Activated naive CD4-positive, alpha-beta T cell treated with Interleukin-2 at 50 U/mL for 16 hours (primary cell): ENCODE measurements around the gene PM20D1.
"Not testable (repeated sequence)": the region's sequence is repeated elsewhere in the genome, so short reads cannot be mapped to it uniquely, and the experiment has no call there.

Experiments
- DNase-seq: peaks from one replicate; pipeline ENCODE4 v3.0.0-alpha.2; 2020

The PM20D1 gene

GRCh38 chr1:205840146-205840923 lies 9.6 kb downstream of the PM20D1 start:
- DNase-seq, result no peak

GRCh38 chr1:205837382-205837970 lies 12.5 kb downstream of the PM20D1 start:
- DNase-seq, result no peak

- no peak for DNase-seq
Observed at GRCh38 chr1:205834751-205835150, 15.2 kb downstream of the PM20D1 start.

GRCh38 chr1:205832326-205832751 lies 17.6 kb downstream of the PM20D1 start:
- DNase-seq, result no peak

GRCh38 chr1:205827623-205828022 lies 22.3 kb downstream of the PM20D1 start:
- DNase-seq, result no peak

- DNase-seq, result no peak
Observed at GRCh38 chr1:205826995-205827394, 22.9 kb downstream of the PM20D1 start.

GRCh38 chr1:205826016-205826806 lies 23.7 kb downstream of the PM20D1 start:
- DNase-seq, result no peak

GRCh38 chr1:205824180-205824579 lies 25.8 kb downstream of the PM20D1 start:
- DNase-seq, result no peak

GRCh38 chr1:205823260-205823659 lies 26.7 kb downstream of the PM20D1 start:
- DNase-seq, result not testable (repeated sequence)

- DNase-seq, result no peak
Observed at GRCh38 chr1:205822397-205822796, 27.5 kb downstream of the PM20D1 start.

GRCh38 chr1:205817988-205818387 lies 31.9 kb downstream of the PM20D1 start:
- DNase-seq, result no peak

- no peak for DNase-seq
Observed at GRCh38 chr1:205817364-205817763, 32.6 kb downstream of the PM20D1 start.

- peak; percentile 37 for DNase-seq
Observed at GRCh38 chr1:205813755-205814058, 36.2 kb downstream of the PM20D1 start.

- DNase-seq, result peak; percentile 91
Observed at GRCh38 chr1:205812878-205813754, 36.8 kb downstream of the PM20D1 start, which contains the start of gene SLC41A1. TSS of gene SLC41A1 (minus strand) at chr1:205813198. CDS start at chr1:205810441, 2,757 bp downstream.

- peak; percentile 14 for DNase-seq
Observed at GRCh38 chr1:205812271-205812877, 37.6 kb downstream of the PM20D1 start.

GRCh38 chr1:205811660-205812059 lies 38.3 kb downstream of the PM20D1 start:
- no peak for DNase-seq

GRCh38 chr1:205810448-205811157 lies 39.3 kb downstream of the PM20D1 start:
- no peak for DNase-seq

- DNase-seq, result no peak
Observed at GRCh38 chr1:205809942-205810345, 40.0 kb downstream of the PM20D1 start.

GRCh38 chr1:205809469-205809868 lies 40.5 kb downstream of the PM20D1 start:
- DNase-seq, result no peak

- peak; percentile 41 for DNase-seq
Observed at GRCh38 chr1:205805082-205805711, 44.7 kb downstream of the PM20D1 start.

GRCh38 chr1:205804605-205805004 lies 45.3 kb downstream of the PM20D1 start:
- no peak for DNase-seq
